NT2/D1 (cell line): Measurements from ENCODE around the gene AKAP5.
A peak's percentile ranks its signal among the peaks of the same experiment; 100 is the strongest.

ENCODE experiments used
- DNase-seq: peaks from one replicate; pipeline ENCODE4 v3.0.0-alpha.2; 2011; ENCODE audit warnings: low read depth, low spot score
- H3K27me3 ChIP-seq: 2 replicates; pipeline ENCODE4 v1.6.0; 2011; ENCODE audit warnings: mild to moderate bottlenecking; ENCODE audit not compliant: insufficient read length, insufficient read depth
- H3K36me3 ChIP-seq: 2 replicates; pipeline ENCODE4 v1.6.1; 2011; ENCODE audit warnings: mild to moderate bottlenecking, low read length, mixed read lengths; ENCODE audit not compliant: insufficient read depth, insufficient read length
- H3K4me1 ChIP-seq: 2 replicates; pipeline ENCODE4 v1.5.1; 2011; ENCODE audit not compliant: insufficient read depth, insufficient read length
- H3K4me3 ChIP-seq: 2 replicates; pipeline ENCODE4 v1.5.1; 2011; ENCODE audit warnings: low read depth; ENCODE audit not compliant: insufficient read length
- H3K9ac ChIP-seq: 2 replicates; pipeline ENCODE4 v1.6.0; 2011; ENCODE audit warnings: low read depth; ENCODE audit not compliant: insufficient read length
- H3K9me3 ChIP-seq: 2 replicates; pipeline ENCODE4 v1.5.1; 2011; ENCODE audit warnings: mild to moderate bottlenecking, low read length; ENCODE audit not compliant: insufficient read depth
- SUZ12 ChIP-seq: IDR thresholded peaks from 2 replicates; pipeline ENCODE4 v1.6.1; 2011; ENCODE audit not compliant: insufficient read length, insufficient read depth; ENCODE audit errors: extremely low read depth
- YY1 ChIP-seq: IDR thresholded peaks from 2 replicates; pipeline ENCODE4 v1.6.1; 2011; ENCODE audit not compliant: insufficient read length, insufficient read depth
- ZNF274 ChIP-seq: IDR thresholded peaks from 2 replicates; pipeline ENCODE4 v1.6.1; 2011; ENCODE audit warnings: mild to moderate bottlenecking, low read depth, low read length

Gene AKAP5

DNA sequence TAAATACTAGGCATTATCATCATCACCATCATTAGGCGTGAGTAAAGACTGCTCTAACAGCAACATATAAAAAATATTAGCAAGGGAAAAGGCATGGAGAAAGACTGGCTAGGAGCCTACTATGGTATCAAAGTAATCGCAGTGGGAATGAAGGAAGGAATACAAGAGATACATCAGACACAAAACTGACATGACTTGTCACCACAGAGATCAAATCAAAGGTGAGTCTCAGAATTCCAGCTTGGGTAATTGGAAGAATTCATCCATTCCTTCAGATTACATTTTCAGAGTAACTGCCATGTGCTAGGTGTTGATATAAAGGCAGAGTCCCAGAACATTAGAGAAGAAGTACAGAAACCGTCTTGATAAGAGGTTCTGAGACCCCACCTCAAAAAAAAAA, 28.2 kb downstream of the AKAP5 start:
- no peak overlapping the region for H3K9ac ChIP-seq
- no peak for TF ChIP-seq YY1
- no peak for TF ChIP-seq SUZ12
- no peak for TF ChIP-seq ZNF274
- H3K4me1 ChIP-seq = no peaks in the 10 kb centered on the region
- H3K36me3 ChIP-seq = peaks cover 33% of the 10 kb centered on the region
- H3K4me3 ChIP-seq = no peak overlapping the region
- DNase-seq = no peak
- no peaks in the 10 kb centered on the region for H3K27me3 ChIP-seq
- H3K9me3 ChIP-seq = no peaks in the 10 kb centered on the region

GRCh38 chr14:64495252-64495651, 30.0 kb downstream of the AKAP5 start:
- H3K36me3 ChIP-seq = peaks cover 37% of the 10 kb centered on the region
- no peaks in the 10 kb centered on the region for H3K9me3 ChIP-seq

GRCh38 chr14:64496764-64497163, 31.5 kb downstream of the AKAP5 start:
- H3K9me3 ChIP-seq = no peaks in the 10 kb centered on the region
- peaks cover 29% of the 10 kb centered on the region for H3K36me3 ChIP-seq
- no peaks in the 10 kb centered on the region for H3K27me3 ChIP-seq
- TF ChIP-seq YY1 = no peak
- DNase-seq = no peak
- H3K4me1 ChIP-seq = no peaks in the 10 kb centered on the region
- no peak overlapping the region for H3K9ac ChIP-seq
- H3K4me3 ChIP-seq = no peak overlapping the region

More at GRCh38 chr14:64495252-64495651, 30.0 kb downstream of the AKAP5 start:
- no peak for TF ChIP-seq SUZ12
- TF ChIP-seq YY1 = no peak
- TF ChIP-seq ZNF274 = no peak
- no peak for DNase-seq
- H3K4me3 ChIP-seq = no peak overlapping the region
- H3K9ac ChIP-seq = no peak overlapping the region
- H3K4me1 ChIP-seq = no peaks in the 10 kb centered on the region
- H3K27me3 ChIP-seq = no peaks in the 10 kb centered on the region

- H3K9me3 ChIP-seq = no peaks in the 10 kb centered on the region
- no peak for TF ChIP-seq YY1
- TF ChIP-seq SUZ12 = no peak
- TF ChIP-seq ZNF274 = no peak
- no peak for DNase-seq
- H3K4me1 ChIP-seq = no peaks in the 10 kb centered on the region
- peaks cover 25% of the 10 kb centered on the region for H3K36me3 ChIP-seq
- H3K4me3 ChIP-seq = no peak overlapping the region
- no peak overlapping the region for H3K9ac ChIP-seq
- no peaks in the 10 kb centered on the region for H3K27me3 ChIP-seq
Measured at GRCh38 chr14:64500088-64500487, 34.8 kb downstream of the AKAP5 start.

DNA sequence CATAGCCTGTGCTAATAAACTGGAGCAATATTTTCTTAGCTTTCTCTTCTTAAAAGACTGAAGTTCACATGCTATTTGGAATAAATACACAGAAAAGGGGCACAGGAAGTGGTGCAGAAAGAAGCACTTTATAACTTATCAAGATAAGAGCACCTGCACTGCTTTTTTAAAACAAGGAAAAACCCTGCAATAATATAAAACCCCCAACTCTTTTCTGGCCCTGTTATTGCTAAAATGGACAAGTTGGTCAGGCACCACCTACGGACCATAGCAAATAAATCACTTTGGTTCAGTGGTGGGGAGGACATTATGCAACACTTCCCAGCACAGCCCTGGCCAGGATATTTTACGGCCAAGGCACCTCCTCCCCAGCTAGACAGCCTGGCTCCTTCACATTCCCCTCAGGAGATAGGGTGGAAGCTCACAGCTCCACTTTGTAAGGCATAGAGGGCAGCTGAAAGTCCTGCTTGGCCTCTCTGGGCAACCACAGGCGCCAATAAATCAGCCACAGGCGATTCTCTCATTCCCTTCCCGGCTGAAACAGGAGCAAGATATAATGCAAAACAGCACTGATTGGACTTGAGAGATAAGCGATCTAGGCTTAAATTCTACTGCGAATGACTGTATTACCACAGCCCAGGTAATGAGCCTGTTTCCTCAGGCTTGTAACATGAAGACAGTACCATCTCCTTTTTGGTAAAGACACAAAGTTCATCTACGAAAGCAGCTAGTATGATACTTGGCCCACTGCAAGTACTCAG, 36.3 kb downstream of the AKAP5 start:
- H3K9ac ChIP-seq = peak overlapping the region; percentile 53
- no peaks in the 10 kb centered on the region for H3K9me3 ChIP-seq
- no peak for DNase-seq
- H3K4me3 ChIP-seq = no peak overlapping the region
- TF ChIP-seq YY1 = no peak
- TF ChIP-seq SUZ12 = no peak
- no peak for TF ChIP-seq ZNF274
- no peaks in the 10 kb centered on the region for H3K27me3 ChIP-seq
- H3K36me3 ChIP-seq = peaks cover 19% of the 10 kb centered on the region
- no peaks in the 10 kb centered on the region for H3K4me1 ChIP-seq

DNA sequence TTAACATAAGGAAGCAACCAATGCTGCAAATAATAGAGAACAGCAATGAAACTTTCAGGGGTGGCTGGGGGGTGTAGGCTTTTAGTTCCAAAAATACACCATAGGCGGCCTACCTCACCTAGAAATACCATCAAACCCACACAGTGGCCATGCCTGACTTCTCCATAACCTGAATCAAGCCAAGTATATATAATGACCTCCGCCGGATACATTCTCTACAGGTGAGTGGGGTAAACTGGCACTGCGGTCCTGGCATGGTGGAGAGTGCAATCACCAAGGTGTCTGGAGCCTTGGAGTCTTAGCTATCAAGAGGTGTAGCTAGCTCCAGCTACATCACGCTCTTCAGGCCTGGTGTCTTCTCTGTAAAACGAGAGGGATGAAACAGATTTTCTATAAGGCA, 37.2 kb downstream of the AKAP5 start:
- H3K9me3 ChIP-seq = no peaks in the 10 kb centered on the region
- TF ChIP-seq ZNF274 = no peak
- no peak for TF ChIP-seq SUZ12
- no peak for TF ChIP-seq YY1

DNA sequence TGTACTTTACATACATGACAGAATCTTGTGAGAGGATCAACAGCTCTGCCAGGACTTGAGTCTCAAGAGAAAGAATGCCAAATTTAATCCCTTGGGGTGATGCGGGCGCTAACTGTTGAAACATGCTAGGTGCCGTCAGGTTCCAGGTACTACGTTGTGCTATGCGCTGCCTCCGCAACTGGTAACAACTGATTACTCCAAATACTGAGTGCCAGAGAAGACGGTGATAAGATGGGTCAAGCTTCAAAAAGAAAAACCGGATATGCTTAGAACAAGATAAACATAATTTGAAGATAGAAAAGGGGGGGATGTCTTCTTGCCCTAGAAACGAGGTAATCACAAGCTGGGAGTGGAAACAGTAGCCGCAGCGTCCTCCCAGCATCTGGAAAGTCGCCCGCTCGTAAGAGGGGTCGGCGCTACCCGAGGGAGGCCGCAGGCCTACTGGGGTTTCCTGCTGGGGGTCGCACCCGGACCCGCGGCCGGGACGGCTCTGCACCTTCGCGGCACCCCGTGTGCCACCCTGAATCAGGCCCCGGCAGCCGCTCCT, 37.7 kb downstream of the AKAP5 start:
- H3K4me1 ChIP-seq = no peaks in the 10 kb centered on the region
- H3K9me3 ChIP-seq = no peaks in the 10 kb centered on the region
- no peak for DNase-seq
- no peak for TF ChIP-seq YY1
- TF ChIP-seq SUZ12 = no peak
- no peak for TF ChIP-seq ZNF274
- peaks cover 8% of the 10 kb centered on the region for H3K36me3 ChIP-seq
- no peaks in the 10 kb centered on the region for H3K27me3 ChIP-seq
- peak overlapping the region; percentile 85 for H3K4me3 ChIP-seq
- peak overlapping the region; percentile 95 for H3K9ac ChIP-seq

More for the DNA sequence above, 37.2 kb downstream of the AKAP5 start:
- Histone ChIP-seq H3K9ac (peak overlapping the region; percentile 95), H3K36me3 (peaks cover 13% of the 10 kb centered on the region), H3K4me3 (peak overlapping the region; percentile 85), H3K27me3 (no peaks in the 10 kb centered on the region), H3K4me1 (no peaks in the 10 kb centered on the region)
- DNase-seq = no peak
